ENCODE results near the gene MSL1.
A peak's percentile ranks its signal among the peaks of the same experiment; 100 is the strongest.

The MSL1 gene

GRCh38 chr17:40095944-40096791 is 25.6 kb upstream of the MSL1 start:
- no peak for TF ChIP-seq CTCF (conservative IDR thresholded peaks at IDR 0.05; ENCODE audit: low read depth, low read length)
- H3K4me3 ChIP-seq (ENCODE audit: low read depth, low read length): no peak overlapping the region
- DNase-seq (ENCODE audit: low read depth): peak; percentile 34

- TF ChIP-seq CTCF (conservative IDR thresholded peaks at IDR 0.05; ENCODE audit: low read depth, low read length): no peak
- no peak overlapping the region for H3K4me3 ChIP-seq (ENCODE audit: low read depth, low read length)
- DNase-seq (ENCODE audit: low read depth): no peak
Measured at GRCh38 chr17:40097087-40097486, 24.7 kb upstream of the MSL1 start.

GRCh38 chr17:40097931-40098845 is 23.6 kb upstream of the MSL1 start:
- peak; percentile 56 for DNase-seq (ENCODE audit: low read depth)
- TF ChIP-seq CTCF (conservative IDR thresholded peaks at IDR 0.05; ENCODE audit: low read depth, low read length): no peak
- peak overlapping the region; percentile 42 for H3K4me3 ChIP-seq (ENCODE audit: low read depth, low read length)

- H3K4me3 ChIP-seq (ENCODE audit: low read depth, low read length): peak overlapping the region; percentile 83
- peak; percentile 99 for DNase-seq (ENCODE audit: low read depth)
- TF ChIP-seq CTCF (conservative IDR thresholded peaks at IDR 0.05; ENCODE audit: low read depth, low read length): no peak
Measured at GRCh38 chr17:40098846-40099618, 22.7 kb upstream of the MSL1 start.

GRCh38 chr17:40099619-40100418 is 22.0 kb upstream of the MSL1 start:
- no peak for DNase-seq (ENCODE audit: low read depth)
- peak overlapping the region; percentile 83 for H3K4me3 ChIP-seq (ENCODE audit: low read depth, low read length)
- TF ChIP-seq CTCF (conservative IDR thresholded peaks at IDR 0.05; ENCODE audit: low read depth, low read length): no peak

- no peak for DNase-seq (ENCODE audit: low read depth)
- TF ChIP-seq CTCF (conservative IDR thresholded peaks at IDR 0.05; ENCODE audit: low read depth, low read length): no peak
- peak within 1 kb of the TSS; percentile 83 for H3K4me3 ChIP-seq (ENCODE audit: low read depth, low read length)
Measured at GRCh38 chr17:40100419-40100668, 21.4 kb upstream of the MSL1 start, which contains the start of gene NR1D1. TSS of gene NR1D1 (minus strand) at chr17:40100589. CDS start at chr17:40100094, 495 bp downstream.
